Measurements from ENCODE around the gene XXYLT1. TPM values are rescaled to one million over a fixed set of nuclear protein-coding genes. Genes with fewer than 3 reads are reported as not detected.

The XXYLT1 gene
- total RNA-seq, 1 experiment from 2014 or later = 53.9 TPM

GRCh38 chr3:195071011-195071728, 199.8 kb downstream of the XXYLT1 start:
- Histone ChIP-seq H3K36me3 (ENCODE audit: insufficient read depth, low read length, poor library complexity, severe bottlenecking) (peaks cover 7% of the 10 kb centered on the region), H3K27me3 (replicated peaks; ENCODE audit: insufficient read depth, low read depth, low read length, poor library complexity) (no peaks in the 10 kb centered on the region), H3K4me3 (ENCODE audit: low read depth, low read length, poor library complexity, severe bottlenecking) (no peak overlapping the region), H3K9me3 (ENCODE audit: low read depth, low read length, poor library complexity, severe bottlenecking) (no peaks in the 10 kb centered on the region), H3K27ac (ENCODE audit: low read depth, low read length, poor library complexity, severe bottlenecking) (no peak overlapping the region), H3K4me1 (ENCODE audit: insufficient read depth, low read length, poor library complexity, severe bottlenecking) (no peaks in the 10 kb centered on the region)
- BruUV-seq (replicated peaks) = no TSS peak
- intact Hi-C loops (cut with micrococcal nuclease; ENCODE audit: unreplicated experiment) = no loop called here
- CTCF ChIA-PET = no interaction called here
- POLR2A ChIA-PET (ENCODE audit: low non-redundant PET) = no interaction called here
- no peak for TF ChIP-seq EZH2 (IDR thresholded peaks at IDR 0.05; ENCODE audit: borderline replicate concordance, low read depth, low read length, poor library complexity, severe bottlenecking)
- TF ChIP-seq CTCF (conservative IDR thresholded peaks at IDR 0.05; ENCODE audit: low read depth, low read length) = no peak
- DNase-seq (ENCODE audit: low spot score) = no peak

- peaks cover 7% of the 10 kb centered on the region for H3K36me3 ChIP-seq (ENCODE audit: insufficient read depth, low read length, poor library complexity, severe bottlenecking)
- H3K27ac ChIP-seq (ENCODE audit: low read depth, low read length, poor library complexity, severe bottlenecking) = no peak overlapping the region
- H3K27me3 ChIP-seq (replicated peaks; ENCODE audit: insufficient read depth, low read depth, low read length, poor library complexity) = no peaks in the 10 kb centered on the region
- no peaks in the 10 kb centered on the region for H3K9me3 ChIP-seq (ENCODE audit: low read depth, low read length, poor library complexity, severe bottlenecking)
- TF ChIP-seq CTCF (conservative IDR thresholded peaks at IDR 0.05; ENCODE audit: low read depth, low read length) (no peak), EZH2 (IDR thresholded peaks at IDR 0.05; ENCODE audit: borderline replicate concordance, low read depth, low read length, poor library complexity, severe bottlenecking) (no peak)
- no peak for DNase-seq (ENCODE audit: low spot score)
- no peaks in the 10 kb centered on the region for H3K4me1 ChIP-seq (ENCODE audit: insufficient read depth, low read length, poor library complexity, severe bottlenecking)
- CTCF ChIA-PET = no interaction called here
- BruUV-seq (replicated peaks) = no TSS peak
- no peak overlapping the region for H3K4me3 ChIP-seq (ENCODE audit: low read depth, low read length, poor library complexity, severe bottlenecking)
- intact Hi-C loops (cut with micrococcal nuclease; ENCODE audit: unreplicated experiment) = no loop called here
- POLR2A ChIA-PET (ENCODE audit: low non-redundant PET) = no interaction called here
Observed at GRCh38 chr3:195070336-195070735, 200.6 kb downstream of the XXYLT1 start.

GRCh38 chr3:195069501-195070251, 201.3 kb downstream of the XXYLT1 start:
- Histone ChIP-seq H3K9me3 (ENCODE audit: low read depth, low read length, poor library complexity, severe bottlenecking) (no peaks in the 10 kb centered on the region), H3K4me3 (ENCODE audit: low read depth, low read length, poor library complexity, severe bottlenecking) (no peak overlapping the region), H3K4me1 (ENCODE audit: insufficient read depth, low read length, poor library complexity, severe bottlenecking) (no peaks in the 10 kb centered on the region), H3K27ac (ENCODE audit: low read depth, low read length, poor library complexity, severe bottlenecking) (no peak overlapping the region), H3K27me3 (replicated peaks; ENCODE audit: insufficient read depth, low read depth, low read length, poor library complexity) (no peaks in the 10 kb centered on the region), H3K36me3 (ENCODE audit: insufficient read depth, low read length, poor library complexity, severe bottlenecking) (peaks cover 7% of the 10 kb centered on the region)
- CTCF ChIA-PET = no interaction called here
- BruUV-seq (replicated peaks) = no TSS peak
- intact Hi-C loops (cut with micrococcal nuclease; ENCODE audit: unreplicated experiment) = no loop called here
- POLR2A ChIA-PET (ENCODE audit: low non-redundant PET) = no interaction called here
- TF ChIP-seq EZH2 (IDR thresholded peaks at IDR 0.05; ENCODE audit: borderline replicate concordance, low read depth, low read length, poor library complexity, severe bottlenecking) = no peak
- TF ChIP-seq CTCF (conservative IDR thresholded peaks at IDR 0.05; ENCODE audit: low read depth, low read length) = no peak
- DNase-seq (ENCODE audit: low spot score) = no peak
